Measurements from ENCODE around the gene KCNAB1.

DNA sequence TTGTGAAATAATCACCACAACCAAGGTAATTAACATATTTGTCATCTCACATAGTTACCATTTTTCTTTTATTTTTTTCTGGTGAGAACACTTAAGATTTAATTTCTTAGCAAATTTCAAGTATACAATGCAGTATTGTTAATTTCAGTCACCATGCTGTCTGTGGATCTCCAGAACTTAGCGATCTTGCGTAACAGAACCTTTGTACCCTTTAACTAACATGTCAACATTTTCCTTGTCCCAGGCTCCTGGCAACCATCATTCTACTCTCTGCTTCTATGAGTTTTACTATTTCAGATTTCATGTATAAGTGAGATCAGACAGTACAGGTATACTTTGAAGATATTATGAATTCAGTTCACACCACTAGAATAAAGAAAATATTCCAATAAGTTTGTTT, 154.4 kb downstream of the KCNAB1 start:
- TF ChIP-seq CTCF (optimal IDR thresholded peaks at IDR 0.05 in 1 of 3, IDR thresholded peaks at IDR 0.05 in 1 of 3, conservative IDR thresholded peaks at IDR 0.05 in 1 of 3; ENCODE audit: extremely low read depth in 1 of 3, insufficient read depth in 2 of 3, low read length in 3 of 3) (no peak), EZH2 (IDR thresholded peaks at IDR 0.05; ENCODE audit: low read length) (no peak)

All from keratinocyte (primary cell).